ENCODE measurements around the gene UBASH3B. TPM values are rescaled to one million over a fixed set of nuclear protein-coding genes. Genes with fewer than 3 reads are reported as not detected.

The UBASH3B gene
- total RNA-seq, 1 experiment from 2014 or later: 81.9 TPM

GRCh38 chr11:122676638-122677037, 21.1 kb downstream of the UBASH3B start:
- Histone ChIP-seq H3K27me3 (ENCODE audit: insufficient read depth, low read depth) (no peaks in the 10 kb centered on the region), H3K4me1 (replicated peaks; ENCODE audit: insufficient read depth) (peaks cover 79% of the 10 kb centered on the region), H2AFZ (no peak overlapping the region), H3K4me2 (peak overlapping the region; percentile 72), H3K9me3 (ENCODE audit: insufficient read depth, low read depth) (no peaks in the 10 kb centered on the region), H3K79me2 (ENCODE audit: low read depth) (peaks cover 95% of the 10 kb centered on the region), H4K20me1 (ENCODE audit: insufficient read depth) (no peaks in the 10 kb centered on the region), H3K4me3 (no peak overlapping the region), H3K27ac (peak overlapping the region; percentile 91), H3K9me2 (ENCODE audit: insufficient read depth) (no peaks in the 10 kb centered on the region), H3F3A (ENCODE audit: insufficient read depth, low read depth) (peaks cover 80% of the 10 kb centered on the region), H3K36me3 (ENCODE audit: low read depth) (peaks cover 14% of the 10 kb centered on the region)
- no peak for TF ChIP-seq EZH2 (IDR thresholded peaks at IDR 0.05; ENCODE audit: low read depth)
- TF ChIP-seq, protein P1, sequence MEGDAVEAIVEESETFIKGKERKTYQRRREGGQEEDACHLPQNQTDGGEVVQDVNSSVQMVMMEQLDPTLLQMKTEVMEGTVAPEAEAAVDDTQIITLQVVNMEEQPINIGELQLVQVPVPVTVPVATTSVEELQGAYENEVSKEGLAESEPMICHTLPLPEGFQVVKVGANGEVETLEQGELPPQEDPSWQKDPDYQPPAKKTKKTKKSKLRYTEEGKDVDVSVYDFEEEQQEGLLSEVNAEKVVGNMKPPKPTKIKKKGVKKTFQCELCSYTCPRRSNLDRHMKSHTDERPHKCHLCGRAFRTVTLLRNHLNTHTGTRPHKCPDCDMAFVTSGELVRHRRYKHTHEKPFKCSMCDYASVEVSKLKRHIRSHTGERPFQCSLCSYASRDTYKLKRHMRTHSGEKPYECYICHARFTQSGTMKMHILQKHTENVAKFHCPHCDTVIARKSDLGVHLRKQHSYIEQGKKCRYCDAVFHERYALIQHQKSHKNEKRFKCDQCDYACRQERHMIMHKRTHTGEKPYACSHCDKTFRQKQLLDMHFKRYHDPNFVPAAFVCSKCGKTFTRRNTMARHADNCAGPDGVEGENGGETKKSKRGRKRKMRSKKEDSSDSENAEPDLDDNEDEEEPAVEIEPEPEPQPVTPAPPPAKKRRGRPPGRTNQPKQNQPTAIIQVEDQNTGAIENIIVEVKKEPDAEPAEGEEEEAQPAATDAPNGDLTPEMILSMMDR (conservative IDR thresholded peaks at IDR 0.05): no peak
- DNase-seq: peak; percentile 87 to 99
- ChIA-PET CTCF (no interaction called here), POLR2A (ENCODE audit: unreplicated experiment) (no interaction called here)
- BruUV-seq (replicated peaks): no TSS peak
- intact Hi-C loops (cut with micrococcal nuclease; ENCODE audit: unreplicated experiment): loop anchor here (1.0 to 2.0 kb wide), 3 partner anchors 16 to 46 kb away; no protein-coding TSS in a partner anchor

- Histone ChIP-seq H3K4me2 (peak overlapping the region; percentile 72), H3K27me3 (ENCODE audit: insufficient read depth, low read depth) (no peaks in the 10 kb centered on the region), H3K36me3 (ENCODE audit: low read depth) (peaks cover 8% of the 10 kb centered on the region; the same call in 1 of the 2 replicates), H2AFZ (no peak overlapping the region), H4K20me1 (ENCODE audit: insufficient read depth) (no peaks in the 10 kb centered on the region), H3K79me2 (ENCODE audit: low read depth) (peaks cover 95% of the 10 kb centered on the region), H3F3A (ENCODE audit: insufficient read depth, low read depth) (peaks cover 74% of the 10 kb centered on the region), H3K9me2 (ENCODE audit: insufficient read depth) (no peaks in the 10 kb centered on the region), H3K9me3 (ENCODE audit: insufficient read depth, low read depth) (no peaks in the 10 kb centered on the region), H3K4me3 (no peak overlapping the region), H3K27ac (peak overlapping the region; percentile 91), H3K4me1 (replicated peaks; ENCODE audit: insufficient read depth) (peaks cover 73% of the 10 kb centered on the region)
- no TSS peak for BruUV-seq (replicated peaks)
- intact Hi-C loops (cut with micrococcal nuclease; ENCODE audit: unreplicated experiment): loop anchor here (2.0 kb wide), 1 partner anchor 16 kb away; no protein-coding TSS in a partner anchor
- no peak for DNase-seq
- CTCF ChIA-PET: interaction anchor here (0.6 kb wide), 1 partner anchor 32 kb away, joined by 9 read pairs; no protein-coding TSS in a partner anchor
- TF ChIP-seq, protein P1 (conservative IDR thresholded peaks at IDR 0.05): no peak
- TF ChIP-seq EZH2 (IDR thresholded peaks at IDR 0.05; ENCODE audit: low read depth): no peak
- POLR2A ChIA-PET (ENCODE audit: unreplicated experiment): no interaction called here
Measured at GRCh38 chr11:122677256-122677655, 21.7 kb downstream of the UBASH3B start.

DNA sequence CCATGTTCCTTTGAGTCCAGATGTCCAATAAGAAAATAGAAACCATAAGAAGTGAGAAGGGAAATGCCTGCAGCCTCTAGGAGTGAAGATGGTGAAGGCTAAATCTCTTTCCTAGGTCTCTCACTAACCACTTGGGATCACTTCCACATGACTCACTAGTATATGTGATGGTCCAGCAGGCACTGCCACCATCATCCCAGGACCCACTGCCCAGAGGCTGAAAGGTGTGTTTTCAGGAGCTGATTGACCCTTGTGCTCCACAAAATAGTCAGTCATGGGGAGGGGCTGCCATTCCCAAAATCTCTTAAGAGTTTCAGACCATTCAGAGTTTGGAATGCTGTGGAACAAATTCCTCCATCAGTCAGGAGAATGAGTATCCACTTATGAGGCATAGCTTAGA, 22.9 kb downstream of the UBASH3B start:
- intact Hi-C loops (cut with micrococcal nuclease; ENCODE audit: unreplicated experiment): no loop called here

DNA sequence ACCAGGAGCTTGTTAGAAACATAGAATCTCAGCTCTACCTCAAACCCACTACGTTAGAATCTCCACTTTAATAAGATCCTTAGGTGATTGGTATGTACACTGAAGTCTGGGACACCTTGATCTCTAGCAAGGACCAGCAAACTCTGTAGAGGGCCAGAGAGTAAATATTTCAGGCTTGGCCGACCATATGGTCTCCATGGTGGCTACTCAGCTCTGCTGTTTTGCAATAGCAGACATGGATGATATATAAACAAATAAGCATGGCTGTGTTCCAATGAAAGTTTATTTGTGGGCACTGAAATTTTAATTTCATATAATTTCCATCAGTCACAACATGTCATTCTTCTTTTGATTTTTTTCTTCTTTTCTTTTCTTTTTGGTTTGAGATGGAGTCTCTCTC, 23.9 kb downstream of the UBASH3B start:
- H3K27me3 ChIP-seq (ENCODE audit: insufficient read depth, low read depth): no peaks in the 10 kb centered on the region
- TF ChIP-seq, protein P1 (conservative IDR thresholded peaks at IDR 0.05): no peak
- no peak for TF ChIP-seq EZH2 (IDR thresholded peaks at IDR 0.05; ENCODE audit: low read depth)
- H3K4me1 ChIP-seq (replicated peaks; ENCODE audit: insufficient read depth): peaks cover 51% of the 10 kb centered on the region
- ChIA-PET CTCF (no interaction called here), POLR2A (ENCODE audit: unreplicated experiment) (no interaction called here)
- H2AFZ ChIP-seq: no peak overlapping the region
- no peaks in the 10 kb centered on the region for H4K20me1 ChIP-seq (ENCODE audit: insufficient read depth)
- H3F3A ChIP-seq (ENCODE audit: insufficient read depth, low read depth): peaks cover 65% of the 10 kb centered on the region
- no peak overlapping the region for H3K27ac ChIP-seq
- H3K4me2 ChIP-seq: no peak overlapping the region
- peaks cover 94% of the 10 kb centered on the region for H3K79me2 ChIP-seq (ENCODE audit: low read depth)
- no TSS peak for BruUV-seq (replicated peaks)
- no peak overlapping the region for H3K4me3 ChIP-seq
- H3K36me3 ChIP-seq (ENCODE audit: low read depth): peaks cover 6% of the 10 kb centered on the region; the same call in 1 of the 2 replicates
- no peak for DNase-seq
- H3K9me3 ChIP-seq (ENCODE audit: insufficient read depth, low read depth): no peaks in the 10 kb centered on the region
- no peaks in the 10 kb centered on the region for H3K9me2 ChIP-seq (ENCODE audit: insufficient read depth)
- intact Hi-C loops (cut with micrococcal nuclease; ENCODE audit: unreplicated experiment): no loop called here

More for the DNA sequence above, 22.9 kb downstream of the UBASH3B start:
- Histone ChIP-seq H3K9me2 (ENCODE audit: insufficient read depth) (no peaks in the 10 kb centered on the region), H3K4me1 (replicated peaks; ENCODE audit: insufficient read depth) (peaks cover 61% of the 10 kb centered on the region), H3K27ac (peak overlapping the region; percentile 91), H3F3A (ENCODE audit: insufficient read depth, low read depth) (peaks cover 67% of the 10 kb centered on the region), H4K20me1 (ENCODE audit: insufficient read depth) (no peaks in the 10 kb centered on the region), H3K79me2 (ENCODE audit: low read depth) (peaks cover 95% of the 10 kb centered on the region), H3K9me3 (ENCODE audit: insufficient read depth, low read depth) (no peaks in the 10 kb centered on the region), H2AFZ (no peak overlapping the region), H3K4me2 (peak overlapping the region; percentile 72), H3K4me3 (no peak overlapping the region), H3K27me3 (ENCODE audit: insufficient read depth, low read depth) (no peaks in the 10 kb centered on the region), H3K36me3 (ENCODE audit: low read depth) (no peaks in the 10 kb centered on the region)
- BruUV-seq (replicated peaks): no TSS peak
- CTCF ChIA-PET: no interaction called here
- POLR2A ChIA-PET (ENCODE audit: unreplicated experiment): no interaction called here
- no peak for DNase-seq
- TF ChIP-seq EZH2 (IDR thresholded peaks at IDR 0.05; ENCODE audit: low read depth): no peak

Measured in PC-9 (cell line).